SK-N-SH (cell line): ENCODE results near the gene PTPRG. TPM values are rescaled to one million over a fixed set of nuclear protein-coding genes. Genes with fewer than 3 reads are reported as not detected.

Experiments used
- CTCF ChIA-PET: fragments of 300-600, 350-600 bp; formaldehyde crosslinking; extraction: SDS; loops from one replicate; lab custom pipeline; 2021; lab: Yijun Ruan, JAX
- POLR2A ChIA-PET: fragments of 350-600 bp; sonication (Branson Sonifier 250); formaldehyde crosslinking; extraction: SDS; loops from one replicate; lab custom pipeline; 2020; ENCODE audit warnings: antibody characterized with exemption, inconsistent platforms; lab: Yijun Ruan, JAX
- DNase-seq: peaks from one replicate; pipeline ENCODE4 v3.0.0; 2012
- H2AFZ ChIP-seq: fragments of 200-600 bp; sonication (generic); 2 replicates; pipeline ENCODE4 v1.8.1; 2016; ENCODE audit warnings: antibody characterized with exemption, mild to moderate bottlenecking, low read depth
- H3F3A ChIP-seq: fragments of 200-600 bp; sonication (generic); replicated peaks from 2 replicates; pipeline ENCODE3; 2016; ENCODE audit warnings: antibody characterized with exemption, mild to moderate bottlenecking; ENCODE audit not compliant: insufficient read depth
- H3K27ac ChIP-seq, 2 experiments: fragments of 200-500 bp in 1 of 2; fragments of 200-600 bp in 1 of 2; sonication (Bioruptor generic) in 1 of 2; sonication (generic), shearing (Covaris generic) in 1 of 2; 2 replicates each; pipeline versions ENCODE4 v1.5.1 to v1.6.1; 2014 to 2016; ENCODE audit warnings: low read depth in 2 of 2, inconsistent platforms in 1 of 2, low read length in 1 of 2, mild to moderate bottlenecking in 1 of 2, mixed read lengths in 1 of 2
- H3K27me3 ChIP-seq: fragments of 200-600 bp; sonication (generic), shearing (Covaris generic); 2 replicates; pipeline ENCODE4 v1.6.1; 2016; ENCODE audit warnings: mixed run types; ENCODE audit not compliant: insufficient read depth
- H3K36me3 ChIP-seq, 2 experiments: fragments of 200-500 bp in 1 of 2; fragments of 200-600 bp in 1 of 2; sonication (Bioruptor generic) in 1 of 2; sonication (generic) in 1 of 2; replicated peaks in 1 of 2; 2 replicates each; pipeline versions ENCODE3 to v1.5.1; 2014 to 2016; ENCODE audit warnings: low read length in 1 of 2, mild to moderate bottlenecking in 1 of 2; ENCODE audit not compliant: insufficient read depth in 2 of 2, control insufficient read depth in 1 of 2
- H3K4me1 ChIP-seq, 2 experiments: fragments of 200-500 bp in 1 of 2; fragments of 200-600 bp in 1 of 2; sonication (Bioruptor generic) in 1 of 2; sonication (generic), shearing (Covaris generic) in 1 of 2; 2 replicates each; pipeline versions ENCODE4 v1.5.1 to v1.6.1; 2014 to 2016; ENCODE audit warnings: low read depth in 1 of 2, low read length in 1 of 2, mixed run types in 1 of 2; ENCODE audit not compliant: insufficient read depth in 2 of 2, control insufficient read depth in 1 of 2
- H3K4me2 ChIP-seq: fragments of 200-600 bp; sonication (generic), shearing (Covaris generic); 2 replicates; pipeline ENCODE4 v1.6.1; 2017; ENCODE audit warnings: mixed run types
- H3K4me3 ChIP-seq, 2 experiments: fragments of 200-500 bp in 1 of 2; fragments of 200-600 bp in 1 of 2; sonication (Bioruptor generic) in 1 of 2; sonication (generic), shearing (Covaris generic) in 1 of 2; 2 replicates each; pipeline versions ENCODE4 v1.5.1 to v1.8.1; 2014 to 2016; ENCODE audit warnings: low read depth in 2 of 2, inconsistent platforms in 1 of 2, low read length in 1 of 2, mild to moderate bottlenecking in 1 of 2, mixed read lengths in 1 of 2, moderate library complexity in 1 of 2
- H3K79me2 ChIP-seq: fragments of 200-600 bp; sonication (generic); 2 replicates; pipeline ENCODE4 v1.8.1; 2017; ENCODE audit warnings: mild to moderate bottlenecking; ENCODE audit not compliant: insufficient read depth
- H3K9ac ChIP-seq: fragments of 200-600 bp; sonication (generic); 2 replicates; pipeline ENCODE4 v1.6.1; 2017; ENCODE audit warnings: mixed run types
- H3K9me2 ChIP-seq: fragments of 200-600 bp; sonication (generic); 2 replicates; pipeline ENCODE4 v1.6.1; 2017; ENCODE audit warnings: mixed run types
- H3K9me3 ChIP-seq: fragments of 200-600 bp; sonication (generic); 2 replicates; pipeline ENCODE4 v1.6.1; 2017; ENCODE audit warnings: mixed run types, mild to moderate bottlenecking, moderate library complexity
- H4K20me1 ChIP-seq: fragments of 200-600 bp; sonication (generic); 2 replicates; pipeline ENCODE4 v1.6.1; 2017; ENCODE audit warnings: mild to moderate bottlenecking, mixed run types; ENCODE audit not compliant: insufficient read depth
- CHD2 ChIP-seq: fragments of 150-350 bp; IDR thresholded peaks from 2 replicates; pipeline ENCODE4 v1.6.1; 2018; ENCODE audit warnings: low read length; ENCODE audit not compliant: partially characterized antibody
- EP300 ChIP-seq, 2 experiments: IDR thresholded peaks; 2 replicates each; pipeline versions ENCODE4 v1.4.0 to v1.6.1; 2012; ENCODE audit warnings: borderline replicate concordance in 1 of 2, low read depth in 1 of 2, low read length in 1 of 2
- FOSL2 ChIP-seq: IDR thresholded peaks from 2 replicates; pipeline ENCODE4 v1.4.0; 2012; ENCODE audit warnings: low read depth, mild to moderate bottlenecking, moderate library complexity, borderline replicate concordance
- FOXJ3 ChIP-seq: sonication (generic); formaldehyde crosslinking; IDR thresholded peaks from 2 replicates; pipeline ENCODE4 v1.5.1; 2020; ENCODE audit warnings: mild to moderate bottlenecking, missing genetic modification reagents
- FOXM1 ChIP-seq: IDR thresholded peaks from 2 replicates; pipeline ENCODE4 v1.4.0; 2012; ENCODE audit warnings: low read depth, mild to moderate bottlenecking
- GATA2 ChIP-seq: sonication (generic); formaldehyde crosslinking; IDR thresholded peaks from 2 replicates; pipeline ENCODE4 v1.5.0; 2020; ENCODE audit warnings: mild to moderate bottlenecking, missing genetic modification reagents
- JUND ChIP-seq: IDR thresholded peaks from 2 replicates; pipeline ENCODE4 v1.4.0; 2012
- MEF2A ChIP-seq: IDR thresholded peaks from 2 replicates; pipeline ENCODE4 v1.4.0; 2012; ENCODE audit warnings: low read depth, borderline replicate concordance
- NRF1 ChIP-seq: IDR thresholded peaks from 2 replicates; pipeline ENCODE4 v1.6.1; 2012; ENCODE audit warnings: low read depth, mild to moderate bottlenecking, low read length
- POLR2AphosphoS5 ChIP-seq: IDR thresholded peaks from 2 replicates; pipeline ENCODE4 v1.6.1; 2012; ENCODE audit warnings: low read depth, low read length
- RFX5 ChIP-seq: IDR thresholded peaks from 2 replicates; pipeline ENCODE4 v1.6.1; 2012; ENCODE audit warnings: mild to moderate bottlenecking, improper control_type of control experiment, low read length
- SIN3A ChIP-seq: IDR thresholded peaks from 2 replicates; pipeline ENCODE4 v1.6.1; 2012; ENCODE audit warnings: low read depth, mild to moderate bottlenecking, low read length, moderate library complexity, borderline replicate concordance
- SMC3 ChIP-seq: IDR thresholded peaks from 2 replicates; pipeline ENCODE4 v1.6.1; 2012; ENCODE audit warnings: low read depth, low read length, improper control_type of control experiment
- TAF1 ChIP-seq: IDR thresholded peaks from 2 replicates; pipeline ENCODE4 v1.6.1; 2012; ENCODE audit warnings: low read depth, mild to moderate bottlenecking, low read length, moderate library complexity, borderline replicate concordance
- TEAD4 ChIP-seq: IDR thresholded peaks from 2 replicates; pipeline ENCODE4 v1.4.0; 2012; ENCODE audit warnings: mild to moderate bottlenecking, borderline replicate concordance; ENCODE audit not compliant: insufficient read depth
- USF1 ChIP-seq: IDR thresholded peaks from 2 replicates; pipeline ENCODE4 v1.4.0; 2012; ENCODE audit warnings: low read depth, borderline replicate concordance
- USF2 ChIP-seq: fragments of 150-350 bp; IDR thresholded peaks from 2 replicates; pipeline ENCODE4 v1.6.1; 2017; ENCODE audit warnings: antibody characterized with exemption, low read length, low read depth, borderline replicate concordance
- YY1 ChIP-seq: IDR thresholded peaks from 2 replicates; pipeline ENCODE4 v1.4.0; 2012; ENCODE audit warnings: low read depth, mild to moderate bottlenecking
- WGBS: methylation state at CpG from one replicate; pipeline ENCODE4 v1.1.6; 2017; ENCODE audit warnings: low lambda C conversion rate; 5-methylcytosine and 5-hydroxymethylcytosine counted together
- polyA plus RNA-seq, 3 experiments: library from polyadenylated mRNA; depleted of rRNA; stranded (reverse); fragments of >200 nt; gene quantifications; 2 replicates each; pipeline ENCODE4 v1.2.3, GENCODE V29; 2012
- TF ChIP-seq, protein P1 (sequence below): IDR thresholded peaks from 2 replicates; pipeline ENCODE4; 2012
- TF ChIP-seq, protein P2 (sequence below): IDR thresholded peaks from 2 replicates; pipeline ENCODE4 v1.4.0; 2012; ENCODE audit warnings: low read depth

The PTPRG gene
- polyA plus RNA-seq, 1 of the 3 experiments (the other 2 are of a cell fraction): 14.1 TPM

GRCh38 chr3:61666615-61667330, 105.4 kb downstream of the PTPRG start:
- Histone ChIP-seq H3K36me3 (no peaks in the 10 kb centered on the region), H3K4me3 (no peak overlapping the region), H3K9me2 (no peaks in the 10 kb centered on the region), H3K9ac (no peak overlapping the region), H3F3A (peaks cover 13% of the 10 kb centered on the region), H3K27ac (no peak overlapping the region), H3K9me3 (no peaks in the 10 kb centered on the region), H3K4me2 (no peak overlapping the region), H3K27me3 (no peaks in the 10 kb centered on the region), H3K79me2 (peaks cover 37% of the 10 kb centered on the region), H4K20me1 (no peaks in the 10 kb centered on the region), H3K4me1 (peaks cover 0 to 2% of the 10 kb centered on the region in 2 experiments; a peak in 2 of 4 replicates), H2AFZ (no peak overlapping the region)
- POLR2A ChIA-PET: no interaction called here
- DNase-seq: no peak
- CTCF ChIA-PET: interaction anchor here (2.0 kb wide), 1 partner anchor 16 kb away, joined by 5 read pairs; no protein-coding TSS in a partner anchor
- TF ChIP-seq NRF1: no peak
- no peak for TF ChIP-seq FOXM1
- TF ChIP-seq FOXJ3: no peak
- TF ChIP-seq USF1: no peak
- TF ChIP-seq, protein P1, sequence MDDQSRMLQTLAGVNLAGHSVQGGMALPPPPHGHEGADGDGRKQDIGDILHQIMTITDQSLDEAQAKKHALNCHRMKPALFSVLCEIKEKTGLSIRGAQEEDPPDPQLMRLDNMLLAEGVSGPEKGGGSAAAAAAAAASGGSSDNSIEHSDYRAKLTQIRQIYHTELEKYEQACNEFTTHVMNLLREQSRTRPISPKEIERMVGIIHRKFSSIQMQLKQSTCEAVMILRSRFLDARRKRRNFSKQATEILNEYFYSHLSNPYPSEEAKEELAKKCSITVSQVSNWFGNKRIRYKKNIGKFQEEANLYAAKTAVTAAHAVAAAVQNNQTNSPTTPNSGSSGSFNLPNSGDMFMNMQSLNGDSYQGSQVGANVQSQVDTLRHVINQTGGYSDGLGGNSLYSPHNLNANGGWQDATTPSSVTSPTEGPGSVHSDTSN: no peak
- TF ChIP-seq EP300 (IDR thresholded peaks at IDR 0.05; ENCODE audit: borderline replicate concordance in 1 of 2, low read depth in 1 of 2, low read length in 1 of 2): no peak
- WGBS: 93% methylated on average over 6 of the region's 6 CpGs

GRCh38 chr3:61667383-61667782, 106.0 kb downstream of the PTPRG start:
- no peaks in the 10 kb centered on the region for H3K9me2 ChIP-seq
- H3K4me1 ChIP-seq: peaks cover 0 to 2% of the 10 kb centered on the region in 2 experiments; a peak in 2 of 4 replicates
- H3K27ac ChIP-seq: no peak overlapping the region
- WGBS: 80% methylated on average over 6 of the region's 6 CpGs
- no peak overlapping the region for H2AFZ ChIP-seq
- no peak for TF ChIP-seq TAF1
- no peak for TF ChIP-seq SIN3A
- no peak for TF ChIP-seq JUND
- TF ChIP-seq FOSL2: no peak
- TF ChIP-seq, protein P1: no peak
- no peak for TF ChIP-seq MEF2A
- no peak for TF ChIP-seq RFX5
- no peak for TF ChIP-seq USF2
- no peak for TF ChIP-seq GATA2 (CRISPR knock-in tag)
- no peak for TF ChIP-seq POLR2AphosphoS5
- no peak for TF ChIP-seq TEAD4
- no peak for TF ChIP-seq SMC3
- no peak for TF ChIP-seq FOXJ3
- TF ChIP-seq, protein P2, sequence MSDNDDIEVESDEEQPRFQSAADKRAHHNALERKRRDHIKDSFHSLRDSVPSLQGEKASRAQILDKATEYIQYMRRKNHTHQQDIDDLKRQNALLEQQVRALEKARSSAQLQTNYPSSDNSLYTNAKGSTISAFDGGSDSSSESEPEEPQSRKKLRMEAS: no peak
- TF ChIP-seq CHD2: no peak
- no peak for TF ChIP-seq EP300 (IDR thresholded peaks at IDR 0.05; ENCODE audit: borderline replicate concordance in 1 of 2, low read depth in 1 of 2, low read length in 1 of 2)
- TF ChIP-seq YY1: no peak
- no peak for TF ChIP-seq USF1
- peaks cover 13% of the 10 kb centered on the region for H3F3A ChIP-seq
- H4K20me1 ChIP-seq: no peaks in the 10 kb centered on the region
- H3K4me2 ChIP-seq: no peak overlapping the region
- CTCF ChIA-PET: interaction anchor here (2.0 kb wide), 1 partner anchor 15 kb away, joined by 5 read pairs; no protein-coding TSS in a partner anchor
- no peaks in the 10 kb centered on the region for H3K27me3 ChIP-seq
- no peaks in the 10 kb centered on the region for H3K36me3 ChIP-seq
- no peak overlapping the region for H3K9ac ChIP-seq
- H3K79me2 ChIP-seq: peaks cover 31% of the 10 kb centered on the region
- H3K4me3 ChIP-seq: no peak overlapping the region
- POLR2A ChIA-PET: no interaction called here
- DNase-seq: no peak
- no peaks in the 10 kb centered on the region for H3K9me3 ChIP-seq
